ENCODE measurements around the gene TMEM233.
A peak's percentile ranks its signal among the peaks of the same experiment; 100 is the strongest.

TMEM233 gene

GRCh38 chr12:119679490-119679889 lies 85.9 kb downstream of the TMEM233 start:
- DNase-seq: no peak

DNA sequence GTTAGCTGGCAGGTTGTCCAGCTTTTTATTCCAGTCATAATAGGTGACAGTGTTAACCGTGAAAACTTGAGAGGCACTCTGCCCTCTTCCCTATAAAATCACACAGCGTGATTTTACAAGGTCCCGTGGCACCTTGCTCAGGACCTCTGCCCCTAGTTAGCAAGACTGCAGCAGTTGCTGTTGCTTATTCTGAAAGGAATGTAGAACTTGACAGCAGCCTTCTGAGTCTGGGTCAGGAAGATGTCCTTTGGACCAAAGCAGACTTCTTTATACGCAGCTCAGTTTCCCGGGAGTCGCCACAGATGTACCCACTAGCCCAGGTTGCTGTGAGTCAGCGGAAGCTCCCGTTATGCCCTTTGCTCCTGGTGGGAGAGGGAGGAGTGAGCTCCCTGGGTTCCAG lies 87.5 kb downstream of the TMEM233 start:
- DNase-seq: no peak

DNA sequence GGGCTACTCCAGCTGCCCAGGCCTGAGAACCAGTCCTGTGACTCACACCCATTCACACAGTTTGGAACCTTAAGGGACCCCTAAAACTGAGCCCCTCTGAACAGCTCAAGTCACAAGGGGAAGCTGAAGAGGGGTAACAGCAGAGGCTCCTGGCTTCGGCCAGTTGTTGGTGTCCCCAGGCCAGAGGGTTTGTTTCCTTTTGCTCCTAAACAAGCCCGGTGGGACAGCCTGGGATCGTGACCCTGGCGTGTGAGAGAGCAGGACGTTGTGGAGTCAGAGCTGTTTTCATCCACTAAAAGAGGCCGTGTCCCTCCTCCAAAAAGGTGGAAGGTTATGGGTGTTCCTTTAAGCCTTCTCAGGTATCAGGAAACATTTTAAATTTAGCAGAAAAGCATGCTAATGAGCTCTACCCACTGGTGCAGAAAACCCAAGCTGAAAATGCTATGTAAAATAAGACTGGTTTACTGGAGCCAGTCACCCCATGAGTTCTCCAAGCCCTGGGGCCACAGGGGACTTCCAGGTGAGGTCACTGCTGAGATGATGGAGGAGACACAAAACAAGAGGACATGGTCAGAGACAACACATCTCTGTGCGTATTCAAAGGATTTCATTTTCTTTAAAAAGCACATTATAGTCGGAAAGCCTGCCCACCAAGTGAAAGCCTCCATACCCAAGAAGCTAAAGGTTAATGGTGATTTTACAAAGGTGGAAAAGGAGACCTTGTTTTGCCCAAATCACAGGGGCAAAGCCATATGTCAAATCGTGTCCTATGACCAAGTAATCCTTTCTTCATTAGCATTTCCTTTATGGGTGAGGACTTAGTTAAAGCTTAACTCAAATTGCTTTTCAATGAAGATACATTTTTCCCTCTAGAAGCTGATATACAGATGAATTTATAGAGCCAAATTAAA lies 88.4 kb downstream of the TMEM233 start:
- DNase-seq: no peak

DNA sequence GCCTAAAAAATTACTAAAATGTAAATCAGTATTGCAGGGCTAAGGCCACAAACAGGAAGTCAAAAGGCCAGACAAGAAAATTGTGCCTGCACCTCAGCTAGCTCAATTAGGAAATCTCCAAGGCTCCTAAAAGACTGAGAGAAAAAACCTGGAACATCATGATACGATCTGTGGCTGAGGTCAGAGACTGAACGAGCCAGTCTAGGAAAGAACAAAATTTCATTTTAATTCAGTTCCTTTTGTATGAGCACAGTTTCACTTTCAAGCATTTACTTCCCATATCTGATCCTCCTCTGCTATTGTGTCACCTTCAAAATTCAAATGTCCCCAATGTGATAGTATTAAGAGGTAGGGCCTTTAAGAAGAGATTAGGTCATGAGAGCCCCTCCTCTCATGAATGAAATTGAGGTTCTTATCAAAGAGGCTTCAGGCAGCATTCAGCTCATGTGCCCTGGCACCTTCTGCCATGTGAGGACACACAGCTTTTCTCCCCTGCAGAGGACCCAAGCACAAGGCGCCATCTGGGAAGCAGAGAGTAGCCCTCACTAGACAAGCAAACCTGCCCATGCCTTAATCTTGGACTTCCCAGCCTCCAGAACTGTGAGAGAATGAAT lies 89.2 kb downstream of the TMEM233 start:
- DNase-seq: no peak

DNA sequence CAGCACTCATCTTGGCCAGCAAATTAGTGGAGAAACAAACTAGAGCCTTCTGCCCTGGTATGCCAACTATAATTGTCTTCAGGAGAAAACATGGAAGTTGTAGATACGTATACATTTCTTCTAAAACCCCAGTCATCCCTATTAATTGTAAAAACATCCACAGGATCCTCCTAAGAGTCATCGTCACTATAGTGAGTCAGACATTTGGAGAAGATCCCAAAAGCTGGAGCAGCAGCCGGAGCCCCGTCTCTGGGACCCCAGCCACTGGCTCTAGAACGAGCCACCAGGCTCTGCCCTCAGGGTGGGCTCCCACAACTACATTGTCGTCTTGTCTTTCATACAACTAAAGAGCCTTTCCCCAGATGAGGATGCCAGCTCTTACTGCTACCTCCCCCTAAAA lies 89.8 kb downstream of the TMEM233 start:
- no peak for DNase-seq

- no peak for DNase-seq
Measured at GRCh38 chr12:119683816-119684215, 90.2 kb downstream of the TMEM233 start.

DNA sequence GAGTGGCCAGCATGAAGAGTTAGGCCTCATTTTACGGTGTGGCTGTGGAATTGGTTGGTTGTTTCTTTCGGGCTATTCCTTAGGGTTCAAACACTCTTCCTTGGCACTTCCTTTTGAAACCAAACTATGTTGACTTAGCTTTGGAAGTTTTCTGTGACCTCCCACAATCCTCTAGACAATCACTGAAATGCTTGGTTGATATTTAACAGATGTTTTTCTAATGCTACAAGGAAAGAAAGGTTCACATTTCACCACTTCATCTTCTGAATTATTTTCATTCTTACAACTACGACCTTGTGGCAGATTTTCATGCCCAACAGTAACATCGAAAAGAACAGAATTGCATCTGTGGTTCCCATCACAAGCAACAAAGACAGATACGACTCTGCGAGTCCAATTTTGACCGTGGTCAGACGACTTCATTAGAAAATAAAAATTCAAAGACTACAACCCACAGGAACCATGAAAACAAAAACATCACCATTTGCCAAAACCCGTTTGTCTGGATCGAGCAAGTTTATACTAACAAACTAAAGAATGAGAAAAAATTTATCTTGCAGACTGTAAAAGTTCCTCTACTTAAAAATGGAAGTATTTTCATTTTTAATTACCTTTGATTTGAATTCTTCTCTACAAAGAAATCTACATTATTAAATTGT lies 91.3 kb downstream of the TMEM233 start:
- no peak for DNase-seq

- DNase-seq: no peak
Measured at GRCh38 chr12:119685375-119685774, 91.8 kb downstream of the TMEM233 start.

- DNase-seq: no peak
Measured at GRCh38 chr12:119686355-119686754, 92.8 kb downstream of the TMEM233 start.

- peak in 8 of 58 donors; percentile 13 to 61 (median 20) for DNase-seq
Measured at GRCh38 chr12:119686776-119687175, 93.2 kb downstream of the TMEM233 start.

- no peak for DNase-seq
Measured at GRCh38 chr12:119687406-119687805, 93.8 kb downstream of the TMEM233 start.

GRCh38 chr12:119687879-119688278 lies 94.3 kb downstream of the TMEM233 start:
- DNase-seq: no peak

DNA sequence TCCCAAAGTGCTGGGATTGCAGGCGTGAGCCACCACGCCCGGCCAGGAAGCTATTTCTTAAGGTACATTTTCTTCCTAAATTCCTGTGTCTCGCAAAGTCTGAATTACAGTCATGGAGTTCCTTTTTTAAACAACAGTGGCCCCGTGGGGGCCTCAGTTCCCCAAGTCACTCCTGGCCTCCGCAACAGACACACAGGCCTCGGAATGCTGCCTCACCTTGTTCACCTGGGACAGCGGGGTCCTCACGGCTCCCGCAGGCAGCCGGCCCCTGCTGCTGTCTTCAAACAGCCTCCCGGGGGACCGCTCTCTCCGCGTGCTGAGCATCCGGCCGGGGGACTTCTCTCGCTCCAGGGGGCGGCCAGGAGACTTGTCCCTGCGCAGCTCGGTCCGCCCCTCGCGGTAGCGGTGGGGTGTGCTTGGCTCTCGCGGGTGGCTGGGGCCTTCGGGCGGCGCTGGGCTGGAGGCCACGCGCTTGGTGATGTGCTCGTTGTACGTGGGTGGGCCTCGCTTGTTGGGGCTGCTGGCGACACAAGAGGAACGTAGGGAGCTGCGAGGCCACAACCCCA lies 96.4 kb downstream of the TMEM233 start:
- no peak for DNase-seq

GRCh38 chr12:119691202-119691810 lies 97.7 kb downstream of the TMEM233 start:
- no peak for DNase-seq

GRCh38 chr12:119692410-119692809 lies 98.8 kb downstream of the TMEM233 start:
- no peak for DNase-seq

All from anterior cingulate cortex (tissue), 58 donors.